HepG2 (cell line): Measurements from ENCODE around the gene RPTOR. TPM values are rescaled to one million over a fixed set of nuclear protein-coding genes. Genes with fewer than 3 reads are reported as not detected.
"Not testable (repeated sequence)": the region's sequence is repeated elsewhere in the genome, so short reads cannot be mapped to it uniquely, and the experiment has no call there.

Experiments
- ATAC-seq: fragments of 200-7000 bp; cut with Tn5 transposase; 3 replicates; pipeline ENCODE4 v1.9.1; 2020; ENCODE audit warnings: mild to moderate bottlenecking, moderate library complexity
- BruUV-seq: library from RNA; stranded (reverse); fragments of 400-500 nt; replicated peaks from 2 replicates; lab custom pipeline; 2021; lab: Mats Ljungman, UMichigan
- CTCF ChIA-PET: fragments of 300-600 bp; formaldehyde crosslinking; extraction: SDS; loops from one replicate; lab custom pipeline; 2021; ENCODE audit warnings: low total read pairs, inconsistent platforms, low intra/inter-chr PET ratio; lab: Yijun Ruan, JAX
- POLR2A ChIA-PET: fragments of 350-600 bp; sonication (Branson Sonifier 250); formaldehyde crosslinking; loops from one replicate; lab custom pipeline; 2020; ENCODE audit warnings: antibody characterized with exemption, inconsistent platforms; lab: Yijun Ruan, JAX
- DNase-seq: peaks from one replicate; pipeline ENCODE4 v3.0.0-alpha.2; 2015; ENCODE audit warnings: low spot score
- FAIRE-seq: peaks from 3 replicates; lab custom pipeline; 2011; peaks lifted over from hg19 to GRCh38; lab: Jason Lieb, UNC
- H2AFZ ChIP-seq: one replicate; pipeline ENCODE4 v1.6.1; 2011; ENCODE audit warnings: low read length, inconsistent platforms
- H3K27ac ChIP-seq: fragments of 300-600 bp; 3 replicates; pipeline ENCODE4 v1.8.0; 2011; ENCODE audit warnings: mixed run types, mild to moderate bottlenecking, mixed read lengths, low read length, inconsistent platforms; ENCODE audit not compliant: insufficient read depth; ENCODE audit errors: extremely low read length
- H3K27me3 ChIP-seq, 2 experiments: fragments of 200-600 bp in 1 of 2; 2 replicates in 1 of 2; 3 replicates in 1 of 2; pipeline versions ENCODE4 v1.6.0 to v1.8.0; 2011; ENCODE audit warnings: low read length in 2 of 2, mild to moderate bottlenecking in 2 of 2, moderate library complexity in 2 of 2, inconsistent platforms in 1 of 2; ENCODE audit not compliant: insufficient read depth in 2 of 2, control insufficient read depth in 1 of 2
- H3K36me3 ChIP-seq, 2 experiments: fragments of 200-600 bp in 1 of 2; replicated peaks in 1 of 2; 2 replicates in 1 of 2; 3 replicates in 1 of 2; pipeline versions ENCODE4 v1.5.1 to v1.8.0; 2011; ENCODE audit warnings: low read length in 2 of 2, inconsistent platforms in 1 of 2; ENCODE audit not compliant: insufficient read depth in 2 of 2, control insufficient read depth in 1 of 2
- H3K4me1 ChIP-seq: 2 replicates; pipeline ENCODE4 v1.5.1; 2012; ENCODE audit warnings: low read length, inconsistent platforms; ENCODE audit not compliant: insufficient read depth
- H3K4me2 ChIP-seq: 2 replicates; pipeline ENCODE4 v1.6.0; 2011; ENCODE audit warnings: low read depth, low read length, inconsistent platforms
- H3K4me3 ChIP-seq, 3 experiments: fragments of 200-600 bp in 1 of 3; sonication (generic), shearing (Covaris generic) in 1 of 3; replicated peaks in 1 of 3; 2 replicates each; pipeline ENCODE4 v1.5.1; 2011 to 2016; ENCODE audit warnings: low read length in 3 of 3, inconsistent platforms in 2 of 3, low read depth in 2 of 3, mild to moderate bottlenecking in 2 of 3, control low read depth in 1 of 3, mixed read lengths in 1 of 3; ENCODE audit not compliant: insufficient read depth in 1 of 3
- H3K79me2 ChIP-seq: one replicate; pipeline ENCODE4 v1.6.1; 2011; ENCODE audit warnings: low read length, inconsistent platforms; ENCODE audit not compliant: insufficient read depth
- H3K9ac ChIP-seq: 2 replicates; pipeline ENCODE4 v1.6.0; 2011; ENCODE audit warnings: mild to moderate bottlenecking, low read depth, low read length, inconsistent platforms; ENCODE audit not compliant: insufficient read depth
- H3K9me3 ChIP-seq: 2 replicates; pipeline ENCODE4 v1.5.1; 2012; ENCODE audit warnings: mild to moderate bottlenecking, low read length
- H4K20me1 ChIP-seq: 2 replicates; pipeline ENCODE4 v1.6.0; 2011; ENCODE audit warnings: inconsistent platforms, mild to moderate bottlenecking, low read length, moderate library complexity; ENCODE audit not compliant: insufficient read depth
- ARNT ChIP-seq: fragments of 450-650 bp; IDR thresholded peaks from 2 replicates; pipeline ENCODE4 v1.6.1; 2017
- FOXA1 ChIP-seq, 2 experiments: fragments of 450-650 bp in 1 of 2; sonication (generic) in 1 of 2; formaldehyde crosslinking in 1 of 2; IDR thresholded peaks; 2 replicates each; pipeline versions ENCODE4 v1.4.0 to v1.6.1; 2016 to 2020; ENCODE audit warnings: missing genetic modification reagents in 1 of 2
- HNRNPUL1 ChIP-seq: fragments of 200-400 bp; formaldehyde crosslinking; IDR thresholded peaks from 2 replicates; pipeline ENCODE4 v1.6.1; 2017; ENCODE audit warnings: low read depth, mild to moderate bottlenecking, low read length, moderate library complexity
- NFATC3 ChIP-seq: sonication (generic); formaldehyde crosslinking; IDR thresholded peaks from 2 replicates; pipeline ENCODE4 v1.5.1; 2020; ENCODE audit warnings: mild to moderate bottlenecking, missing genetic modification reagents
- RFX5 ChIP-seq: IDR thresholded peaks from 2 replicates; pipeline ENCODE4 v1.6.1; 2011; ENCODE audit warnings: low read depth, low read length, improper control_type of control experiment
- ZNF253 ChIP-seq: sonication (generic); formaldehyde crosslinking; IDR thresholded peaks from 2 replicates; pipeline ENCODE4 v1.8.0; 2022; ENCODE audit warnings: mild to moderate bottlenecking, missing genetic modification reagents, borderline replicate concordance
- ZNF280B ChIP-seq: sonication (generic); formaldehyde crosslinking; IDR thresholded peaks from 2 replicates; pipeline ENCODE4 v1.5.0; 2020; ENCODE audit warnings: missing genetic modification reagents, mild to moderate bottlenecking, borderline replicate concordance
- ZNF713 ChIP-seq: sonication (generic); formaldehyde crosslinking; IDR thresholded peaks from 2 replicates; pipeline ENCODE4 v1.4.0; 2020; ENCODE audit warnings: mild to moderate bottlenecking, missing genetic modification reagents
- WGBS: methylation state at CpG from one replicate; pipeline ENCODE4 v1.1.6; 2017; ENCODE audit warnings: low lambda C conversion rate; 5-methylcytosine and 5-hydroxymethylcytosine counted together
- in situ Hi-C: cut with HindIII; loops from 2 replicates; pipeline ENCODE4 v1.10.0; 2017; ENCODE audit warnings: low pct_unique_long_range_greater_than_20kb; ENCODE audit not compliant: extremely low pct_ligation_motif_present
- intact Hi-C: fragments of 100-400 bp; cut with micrococcal nuclease; formaldehyde crosslinking; loops from one replicate; pipeline ENCODE4 v1.10.0; 2022; ENCODE audit not compliant: unreplicated experiment
- polyA plus RNA-seq, 8 experiments: library from polyadenylated mRNA; depleted of rRNA in 3 of 8; stranded (reverse) in 7 of 8; unstranded in 1 of 8; fragments of >200 nt; fragmentation: Illumina TruSeq in 4 of 8; extraction: Trizol in 4 of 8; gene quantifications; 2 replicates each; pipeline versions ENCODE4 v1.2.1 to v1.2.3, GENCODE V29; 2011 to 2016; ENCODE audit warnings: low read depth in 4 of 8, missing spikeins in 1 of 8, mixed read lengths in 1 of 8; ENCODE audit not compliant: insufficient read depth in 1 of 8
- total RNA-seq, 5 experiments: library from RNA; depleted of rRNA; stranded (reverse); fragments of >200 nt; fragmentation: Illumina TruSeq; extraction: Trizol; gene quantifications; 2 replicates each; pipeline ENCODE4 v1.2.3, GENCODE V29; 2016; ENCODE audit warnings: low read depth in 1 of 5
- TF ChIP-seq, protein P1 (sequence below): sonication (generic); formaldehyde crosslinking; IDR thresholded peaks from 2 replicates; pipeline ENCODE4 v1.9.0; 2022; ENCODE audit warnings: low read depth, missing genetic modification reagents

Gene RPTOR
- total and polyA plus RNA-seq, 2 of the 13 experiments (the other 11 are each of a cell fraction or from before 2014, with no cell fraction given) = 6.6 to 25.3 TPM

GRCh38 chr17:80814491-80814890 lies 269.9 kb downstream of the RPTOR start (continued):
- TF ChIP-seq NFATC3 (CRISPR knock-in tag) (no peak), RFX5 (no peak), ZNF713 (CRISPR knock-in tag) (no peak), ARNT (no peak), HNRNPUL1 (no peak), FOXA1 (IDR thresholded peaks at IDR 0.05) (no peak), FOXA1 (CRISPR knock-in tag; IDR thresholded peaks at IDR 0.05) (no peak)
- TF ChIP-seq, protein P1, sequence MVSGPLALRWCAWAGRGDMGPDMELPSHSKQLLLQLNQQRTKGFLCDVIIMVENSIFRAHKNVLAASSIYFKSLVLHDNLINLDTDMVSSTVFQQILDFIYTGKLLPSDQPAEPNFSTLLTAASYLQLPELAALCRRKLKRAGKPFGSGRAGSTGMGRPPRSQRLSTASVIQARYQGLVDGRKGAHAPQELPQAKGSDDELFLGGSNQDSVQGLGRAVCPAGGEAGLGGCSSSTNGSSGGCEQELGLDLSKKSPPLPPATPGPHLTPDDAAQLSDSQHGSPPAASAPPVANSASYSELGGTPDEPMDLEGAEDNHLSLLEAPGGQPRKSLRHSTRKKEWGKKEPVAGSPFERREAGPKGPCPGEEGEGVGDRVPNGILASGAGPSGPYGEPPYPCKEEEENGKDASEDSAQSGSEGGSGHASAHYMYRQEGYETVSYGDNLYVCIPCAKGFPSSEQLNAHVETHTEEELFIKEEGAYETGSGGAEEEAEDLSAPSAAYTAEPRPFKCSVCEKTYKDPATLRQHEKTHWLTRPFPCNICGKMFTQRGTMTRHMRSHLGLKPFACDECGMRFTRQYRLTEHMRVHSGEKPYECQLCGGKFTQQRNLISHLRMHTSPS (CRISPR knock-in tag) = no peak
- TF ChIP-seq, all 625 proteins: peak for 0

- no peak; the same call in 2 of the 3 replicates for ATAC-seq
- H3K79me2 ChIP-seq = no peaks in the 10 kb centered on the region
- POLR2A ChIA-PET = no interaction called here
Observed at GRCh38 chr17:80815151-80815681, 270.6 kb downstream of the RPTOR start.

GRCh38 chr17:80815718-80816117 lies 271.1 kb downstream of the RPTOR start:
- H3K27ac ChIP-seq, intact Hi-C loops, H3K79me2 ChIP-seq, FAIRE-seq, H4K20me1 ChIP-seq, H3K4me1 ChIP-seq, H2AFZ ChIP-seq, in situ Hi-C loops, ATAC-seq, H3K4me2 ChIP-seq, H3K27me3 ChIP-seq, H3K9ac ChIP-seq, POLR2A ChIA-PET, DNase-seq, BruUV-seq, H3K4me3 ChIP-seq, CTCF ChIA-PET, H3K9me3 ChIP-seq: not testable (repeated sequence)
- 97% methylated on average over 23 of the region's 23 CpGs for WGBS
- peaks cover 5 to 23% of the 10 kb centered on the region in 2 experiments; a peak in 3 of 5 replicates for H3K36me3 ChIP-seq

More at GRCh38 chr17:80815151-80815681, 270.6 kb downstream of the RPTOR start:
- no peaks in the 10 kb centered on the region for H3K9me3 ChIP-seq
- TF ChIP-seq ZNF253 (CRISPR knock-in tag) (no peak), ZNF280B (peak; percentile 48; the same call in 1 of the 2 replicates)
- TF ChIP-seq, all 625 proteins: peak for 1
- no peak overlapping the region for H3K27ac ChIP-seq
- H3K4me2 ChIP-seq = no peak overlapping the region
- peaks cover 5 to 23% of the 10 kb centered on the region in 2 experiments; a peak in 3 of 5 replicates for H3K36me3 ChIP-seq
- FAIRE-seq (no peak), DNase-seq (no peak)
- peaks cover 8% of the 10 kb centered on the region; the same call in 1 of the 2 replicates for H3K4me1 ChIP-seq
- intact Hi-C loops = no loop called here
- WGBS = 93% methylated on average over 7 of the region's 10 CpGs
- CTCF ChIA-PET = no interaction called here
- in situ Hi-C loops = no loop called here
- BruUV-seq = no TSS peak
- H2AFZ ChIP-seq = no peak overlapping the region
- H3K4me3 ChIP-seq = no peak overlapping the region
- H3K27me3 ChIP-seq = no peaks in the 10 kb centered on the region
- no peaks in the 10 kb centered on the region for H4K20me1 ChIP-seq
- H3K9ac ChIP-seq = no peak overlapping the region
